CD4-positive, alpha-beta T cell treated with Interleukin-1 beta for 1 hour (primary cell): ENCODE measurements around the gene ELL3.
"Not testable (repeated sequence)": the region's sequence is repeated elsewhere in the genome, so short reads cannot be mapped to it uniquely, and the experiment has no call there.

Experiments
- DNase-seq, 2 donors: peaks; one replicate each; pipeline ENCODE4 v3.0.0-alpha.2; 2020 to 2022

Gene ELL3

GRCh38 chr15:43791993-43792760, 15.4 kb upstream of the ELL3 start, which contains the start of gene SERF2:
TSS of gene SERF2 (plus strand) at chr15:43792320. CDS start at chr15:43792377, 57 bp downstream.
- DNase-seq, result peak; percentile 100

DNA sequence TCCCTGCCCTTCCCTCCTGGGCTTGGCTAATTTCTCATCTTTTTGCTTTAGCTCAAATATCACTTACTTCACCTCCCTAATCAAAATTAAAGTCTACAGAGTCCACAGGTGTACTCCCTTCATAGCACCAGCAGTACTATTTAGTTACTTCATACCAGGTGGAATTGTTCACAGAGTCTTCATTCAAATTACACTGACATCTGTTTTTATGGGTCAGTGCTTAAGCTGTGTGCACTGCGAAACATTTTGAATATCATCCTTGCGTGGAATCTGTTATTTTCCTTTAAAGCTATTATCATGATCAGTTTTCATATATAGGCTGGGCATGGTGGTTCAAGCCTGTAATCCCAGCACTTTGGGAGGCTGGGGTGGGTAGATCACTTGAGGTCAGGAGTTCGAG, 12.6 kb upstream of the ELL3 start:
- no peak for DNase-seq

- DNase-seq, result no peak
These were observed 2.2 kb upstream of the ELL3 start for GRCh38 chr15:43779016-43779415.

GRCh38 chr15:43777267-43777914, 625 bp upstream of the ELL3 start:
- DNase-seq, result peak; percentile 82 to 85

DNA sequence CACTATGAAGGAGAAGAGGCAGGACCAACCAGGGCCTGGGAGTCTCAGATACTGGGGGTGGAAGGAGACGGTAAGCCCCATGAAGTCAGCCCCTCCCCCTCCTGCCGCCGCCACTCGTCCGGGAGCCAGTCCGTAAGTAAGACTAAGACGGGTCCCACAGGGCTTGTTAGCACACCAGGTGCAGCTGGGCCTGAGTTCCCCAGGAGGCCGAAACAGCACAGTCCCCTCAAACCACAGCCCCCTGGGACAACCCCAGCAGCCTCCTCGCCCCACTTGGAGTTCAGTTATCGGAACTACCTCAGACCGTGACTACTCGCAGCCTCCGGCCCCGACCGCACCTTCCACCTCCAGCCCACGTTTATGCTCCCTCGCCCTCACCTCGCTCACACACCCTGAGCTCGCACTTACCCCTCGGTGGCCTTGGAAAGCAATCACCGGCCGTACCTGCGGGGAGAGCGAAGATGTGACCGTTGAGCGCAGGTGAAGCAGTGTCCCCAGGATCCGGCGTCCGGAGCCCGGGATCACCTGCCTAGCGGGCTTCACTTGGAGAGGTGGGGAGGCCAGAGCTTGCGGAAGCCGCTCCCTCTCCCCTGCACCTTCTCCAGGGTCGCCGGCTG, 557 bp downstream of the ELL3 start:
- peak in 1 of 2 donors; percentile 83 for DNase-seq

- DNase-seq, result no peak
These were observed 1.3 kb downstream of the ELL3 start for GRCh38 chr15:43775411-43775965.

- DNase-seq, result no peak
These were observed 2.7 kb downstream of the ELL3 start for GRCh38 chr15:43774062-43774461.

GRCh38 chr15:43772624-43773023, 4.1 kb downstream of the ELL3 start:
- no peak for DNase-seq

DNA sequence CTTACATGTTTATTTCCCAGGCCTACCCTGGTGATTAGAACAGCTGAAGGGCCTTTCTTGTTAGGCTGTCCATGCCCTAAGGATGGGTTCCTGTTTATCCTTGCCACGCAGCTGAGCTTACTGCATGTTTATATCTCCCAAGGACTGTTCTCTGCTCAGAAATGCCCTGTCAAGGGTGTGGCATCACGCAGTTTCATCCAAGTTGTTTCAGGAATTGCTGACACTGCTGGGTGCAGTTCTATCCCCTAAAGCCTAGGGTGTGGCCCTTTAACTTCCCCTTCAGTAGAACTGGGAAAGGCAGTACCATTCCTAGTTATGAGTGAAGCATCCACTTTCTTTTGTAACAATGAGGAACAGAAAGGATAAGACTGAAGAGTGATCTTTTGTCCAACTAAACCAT, 5.0 kb downstream of the ELL3 start:
- DNase-seq, result no peak

DNA sequence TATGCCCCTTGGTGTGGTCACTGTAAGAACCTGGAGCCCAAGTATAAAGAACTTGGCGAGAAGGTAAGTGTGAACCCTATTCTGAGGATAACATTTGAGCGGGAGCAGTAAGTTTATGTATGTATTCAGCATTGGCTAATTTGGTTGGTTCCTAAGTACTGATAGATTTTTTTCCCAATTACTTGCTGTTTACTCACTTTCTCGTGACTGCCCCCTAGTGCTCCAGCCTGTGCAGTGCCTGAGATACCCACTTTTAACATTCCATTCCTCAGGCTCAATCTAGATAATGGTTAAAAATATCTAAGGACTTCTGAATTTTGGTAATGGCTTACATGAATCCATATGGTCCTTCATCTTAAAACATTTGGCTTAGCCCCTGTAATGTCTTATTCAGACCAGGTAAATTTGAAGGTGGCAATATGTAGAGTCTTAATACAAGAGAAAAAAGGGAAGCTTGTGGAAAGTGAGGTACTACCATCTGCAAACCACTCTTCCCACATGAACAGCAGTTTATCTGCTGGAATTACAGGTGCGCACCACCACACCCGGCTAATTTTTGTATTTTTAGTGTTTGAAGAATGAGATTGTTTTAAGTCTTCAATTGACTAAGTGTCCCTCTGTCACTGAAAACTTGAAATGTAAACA, 7.1 kb downstream of the ELL3 start:
- DNase-seq, result peak; percentile 59 to 69

DNA sequence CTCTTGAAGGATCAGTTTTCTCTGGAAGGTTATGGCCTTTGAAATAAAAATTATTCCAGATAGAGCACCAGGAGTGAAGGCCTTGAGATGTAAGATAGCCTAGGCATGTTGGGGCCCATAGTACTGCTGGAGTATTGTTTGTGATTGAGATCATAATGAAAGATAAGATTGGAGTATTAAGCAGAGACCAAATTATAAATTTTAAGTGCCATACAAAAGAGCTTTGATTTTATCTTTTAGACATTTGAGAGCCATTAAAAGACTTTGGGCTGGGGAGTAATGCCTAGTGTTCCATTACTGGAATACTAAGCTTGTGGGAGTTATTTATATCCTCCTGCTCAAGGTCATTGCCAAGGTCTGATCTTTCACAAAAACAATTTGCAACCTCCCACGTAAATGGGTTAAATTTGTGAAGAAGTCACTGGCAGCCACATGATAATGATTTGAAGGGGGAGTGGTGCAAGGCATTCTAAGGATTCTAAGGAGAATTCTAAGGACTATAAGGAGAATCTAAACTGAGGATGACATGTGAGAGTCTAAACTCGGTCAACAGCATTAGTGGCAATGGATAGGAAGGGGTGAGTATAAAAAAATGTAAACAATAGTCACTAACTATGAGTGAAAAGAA, 12.8 kb downstream of the ELL3 start:
- DNase-seq, result no peak

- DNase-seq, result no peak
These were observed 13.9 kb downstream of the ELL3 start for GRCh38 chr15:43762824-43763223.

GRCh38 chr15:43751885-43752284, 24.9 kb downstream of the ELL3 start:
- DNase-seq, result no peak

DNA sequence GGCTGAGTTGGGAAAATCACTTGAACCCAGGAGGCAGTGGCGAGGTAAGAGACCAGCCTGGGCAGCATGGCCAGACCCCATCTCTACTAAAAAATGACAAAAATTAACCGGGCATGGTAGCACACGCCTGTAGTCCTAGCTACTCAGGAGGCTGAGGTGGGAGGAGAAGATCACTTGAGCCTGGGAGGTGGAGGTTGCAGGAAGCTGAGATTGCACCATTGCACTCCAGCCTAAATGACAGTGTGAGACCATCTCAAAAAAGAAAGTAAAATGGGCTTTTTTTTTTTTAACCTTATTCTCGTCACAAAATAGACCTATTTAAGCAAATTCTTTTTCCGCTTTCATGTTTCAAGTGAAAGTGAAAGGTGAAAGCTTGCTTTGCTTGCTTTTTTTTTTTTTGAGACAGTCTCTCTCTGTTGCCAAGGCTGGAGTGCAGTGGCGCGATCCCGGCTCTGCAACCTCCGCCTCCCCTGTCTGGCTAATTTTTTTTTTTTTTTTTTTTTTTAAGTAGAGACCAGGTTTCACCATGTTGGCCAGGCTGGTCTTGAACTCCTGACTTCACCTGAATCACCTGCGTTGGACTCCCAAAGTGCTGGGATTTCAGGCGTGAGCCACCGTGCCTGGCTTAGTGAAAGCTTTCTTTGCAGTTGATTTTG, 26.9 kb downstream of the ELL3 start:
- DNase-seq, result peak; percentile 56 to 74

- DNase-seq, result peak in 1 of 2 donors; percentile 58
These were observed 28.4 kb downstream of the ELL3 start for GRCh38 chr15:43748376-43748775.

DNA sequence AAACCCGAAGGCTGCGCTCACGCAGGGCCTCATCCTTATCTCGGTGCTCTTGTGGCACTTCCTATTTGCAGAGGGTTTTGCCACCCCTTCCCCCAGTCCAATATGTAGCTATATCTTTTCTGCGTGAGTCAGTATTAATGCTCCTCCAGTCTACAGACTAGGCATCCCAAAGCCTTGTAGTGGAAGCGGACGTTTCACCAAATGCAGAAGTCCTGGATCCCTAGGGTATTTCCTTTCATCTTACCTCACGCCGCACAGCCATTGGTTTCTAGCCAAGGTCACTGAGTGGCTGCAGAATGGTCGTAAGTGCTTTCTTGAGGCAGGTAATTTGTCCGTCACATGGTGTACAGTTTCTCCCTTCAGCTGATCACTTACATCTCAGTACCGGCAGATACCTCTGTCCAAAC, 29.9 kb downstream of the ELL3 start:
- DNase-seq, result peak; percentile 44 to 54

DNA sequence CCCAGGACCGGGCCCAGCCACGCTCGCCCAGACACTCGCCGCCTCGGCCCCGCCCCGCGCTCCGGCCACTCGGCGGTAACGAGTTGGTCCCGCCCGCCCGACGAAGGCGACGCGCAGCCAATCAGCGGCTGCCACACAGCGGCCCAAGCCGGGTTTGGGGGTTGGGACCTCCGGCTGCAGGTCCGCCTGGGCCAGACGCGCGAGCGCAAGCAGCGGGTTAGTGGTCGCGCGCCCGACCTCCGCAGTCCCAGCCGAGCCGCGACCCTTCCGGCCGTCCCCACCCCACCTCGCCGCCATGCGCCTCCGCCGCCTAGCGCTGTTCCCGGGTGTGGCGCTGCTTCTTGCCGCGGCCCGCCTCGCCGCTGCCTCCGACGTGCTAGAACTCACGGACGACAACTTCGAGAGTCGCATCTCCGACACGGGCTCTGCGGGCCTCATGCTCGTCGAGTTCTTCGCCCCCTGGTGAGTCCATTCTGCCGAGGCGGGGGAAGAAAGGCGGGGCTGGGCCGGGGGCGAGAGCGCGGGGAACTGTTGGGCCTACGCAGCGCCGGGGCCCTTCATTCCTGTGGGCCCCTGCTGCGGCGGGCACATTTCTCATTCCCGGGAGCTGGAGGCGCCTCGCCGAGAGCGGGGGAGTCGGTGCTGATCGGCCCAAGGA, 30.4 kb downstream of the ELL3 start, which contains the start of gene PDIA3:
PDIA3 (plus strand) TSS at position 194 of the 658 bp plus-strand sequence; CDS start at position 296, 102 bp downstream.
- peak; percentile 89 to 91 for DNase-seq

GRCh38 chr15:43735416-43735815, 41.4 kb downstream of the ELL3 start:
- DNase-seq, result no peak

GRCh38 chr15:43728053-43728725, 48.6 kb downstream of the ELL3 start:
- DNase-seq, result not testable (repeated sequence)

- not testable (repeated sequence) for DNase-seq
These were observed 50.5 kb downstream of the ELL3 start for GRCh38 chr15:43726306-43726705.

DNA sequence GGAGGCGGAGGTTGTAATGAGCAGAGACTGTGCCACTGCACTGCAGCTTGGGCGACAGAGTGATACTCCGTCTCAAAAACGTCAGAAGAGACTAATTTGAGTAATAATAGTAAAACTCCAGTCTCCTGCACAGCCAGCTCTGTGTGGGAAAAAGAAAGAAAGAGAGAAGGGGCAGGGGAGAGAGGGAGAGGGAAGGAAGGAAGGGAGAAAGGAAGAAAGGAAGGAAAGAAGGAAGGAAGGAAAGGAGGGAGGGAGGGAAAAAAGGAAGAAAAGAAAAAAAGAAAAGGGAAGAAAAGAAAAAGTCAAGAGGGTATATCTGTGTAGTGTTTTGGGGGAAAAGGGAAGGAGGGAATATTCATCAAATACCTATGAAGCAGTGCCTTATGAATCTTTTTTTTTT, 53.6 kb downstream of the ELL3 start:
- DNase-seq, result no peak
